WTC11 (cell line): ENCODE measurements around the gene MICAL3. TPM values are rescaled to one million over a fixed set of nuclear protein-coding genes. Genes with fewer than 3 reads are reported as not detected.

ENCODE experiments used
- ATAC-seq: fragments of 200-7000 bp; cut with Tn5 transposase; 2 replicates; pipeline ENCODE4 v1.10.0; 2021; ENCODE audit warnings: mild to moderate bottlenecking, moderate library complexity
- CTCF ChIA-PET: fragments of 300-600 bp; sonication (Branson Sonifier 250); formaldehyde crosslinking; loops from one replicate; lab custom pipeline; 2021; ENCODE audit warnings: antibody characterized with exemption; lab: Charles Lee
- POLR2A ChIA-PET: fragments of 350-600 bp; sonication (Branson Sonifier 250); formaldehyde crosslinking; loops from one replicate; lab custom pipeline; 2021; ENCODE audit warnings: antibody characterized with exemption; lab: Charles Lee
- DNase-seq: peaks from one replicate; pipeline ENCODE4 v3.0.0; 2021; ENCODE audit warnings: low spot score
- H3K27ac Mint-ChIP-seq: 2 replicates; pipeline ENCODE4 v1.8.0; 2021; ENCODE audit warnings: mixed read lengths
- H3K27me3 Mint-ChIP-seq: 2 replicates; pipeline ENCODE4 v1.8.0; 2021; ENCODE audit warnings: low read depth, mild to moderate bottlenecking, moderate library complexity, mixed read lengths
- H3K36me3 Mint-ChIP-seq: 2 replicates; pipeline ENCODE4 v1.8.0; 2021; ENCODE audit warnings: mixed read lengths
- H3K4me1 Mint-ChIP-seq: 2 replicates; pipeline ENCODE4 v1.8.0; 2022; ENCODE audit warnings: mixed read lengths
- H3K4me3 Mint-ChIP-seq: 2 replicates; pipeline ENCODE4 v1.8.0; 2021; ENCODE audit warnings: mild to moderate bottlenecking, moderate library complexity, mixed read lengths
- H3K9me3 Mint-ChIP-seq: 2 replicates; pipeline ENCODE4 v1.8.0; 2021; ENCODE audit warnings: mixed read lengths
- ESRRA ChIP-seq: sonication (generic); formaldehyde crosslinking; IDR thresholded peaks from 2 replicates; pipeline ENCODE4 v1.8.1; 2022; ENCODE audit warnings: mild to moderate bottlenecking, missing genetic modification reagents, borderline replicate concordance
- JUN ChIP-seq: sonication (generic); formaldehyde crosslinking; IDR thresholded peaks from 2 replicates; pipeline ENCODE4 v1.8.0; 2023; ENCODE audit warnings: mild to moderate bottlenecking, missing genetic modification reagents
- NFYB ChIP-seq: sonication (generic); formaldehyde crosslinking; conservative IDR thresholded peaks from 2 replicates; pipeline ENCODE4 v1.8.0; 2022; ENCODE audit warnings: low read depth, missing genetic modification reagents
- PRRX2 ChIP-seq: fragments of 250-450 bp; sonication (Bioruptor Pico); IDR thresholded peaks from 2 replicates; pipeline ENCODE4 v1.8.0; 2021; ENCODE audit warnings: mild to moderate bottlenecking
- TEAD1 ChIP-seq: sonication (generic); formaldehyde crosslinking; IDR thresholded peaks from 2 replicates; pipeline ENCODE4 v1.8.0; 2022; ENCODE audit warnings: mild to moderate bottlenecking, missing genetic modification reagents
- TEAD4 ChIP-seq: sonication (generic); formaldehyde crosslinking; IDR thresholded peaks from 2 replicates; pipeline ENCODE4 v1.8.0; 2022; ENCODE audit warnings: mild to moderate bottlenecking, missing genetic modification reagents
- USF1 ChIP-seq: sonication (generic); formaldehyde crosslinking; IDR thresholded peaks from 2 replicates; pipeline ENCODE4 v1.8.0; 2022; ENCODE audit warnings: mild to moderate bottlenecking, missing genetic modification reagents
- ZNF138 ChIP-seq: sonication (generic); formaldehyde crosslinking; conservative IDR thresholded peaks from 2 replicates; pipeline ENCODE4 v1.8.1; 2022; ENCODE audit warnings: mild to moderate bottlenecking, moderate library complexity, missing genetic modification reagents
- ZNF232 ChIP-seq: sonication (generic); formaldehyde crosslinking; IDR thresholded peaks from 2 replicates; pipeline ENCODE4 v1.8.0; 2022; ENCODE audit warnings: mild to moderate bottlenecking, missing genetic modification reagents
- ZNF281 ChIP-seq: sonication (generic); formaldehyde crosslinking; IDR thresholded peaks from 2 replicates; pipeline ENCODE4 v1.8.0; 2023; ENCODE audit warnings: mild to moderate bottlenecking, missing genetic modification reagents
- ZNF317 ChIP-seq: sonication (generic); formaldehyde crosslinking; IDR thresholded peaks from 2 replicates; pipeline ENCODE4 v1.8.1; 2023; ENCODE audit warnings: low read depth, mild to moderate bottlenecking, moderate library complexity, missing genetic modification reagents, borderline replicate concordance
- total RNA-seq: library from RNA; stranded (reverse); gene quantifications from 3 replicates; pipeline ENCODE4 v1.2.3, GENCODE V29; 2021
- TF ChIP-seq, protein P1 (sequence below): fragments of 250-450 bp; sonication (Bioruptor Pico); IDR thresholded peaks from 2 replicates; pipeline ENCODE4 v1.9.0; 2021; ENCODE audit warnings: mild to moderate bottlenecking
- TF ChIP-seq, protein P2 (sequence below): sonication (generic); formaldehyde crosslinking; IDR thresholded peaks from 2 replicates; pipeline ENCODE4 v1.8.1; 2022; ENCODE audit warnings: low read depth, missing genetic modification reagents, borderline replicate concordance
- TF ChIP-seq, protein P3 (sequence below): sonication (generic); formaldehyde crosslinking; IDR thresholded peaks from 2 replicates; pipeline ENCODE4 v1.8.0; 2023; ENCODE audit warnings: missing genetic modification reagents
- TF ChIP-seq, protein P4 (sequence below): sonication (generic); formaldehyde crosslinking; IDR thresholded peaks from 2 replicates; pipeline ENCODE4 v1.8.0; 2022; ENCODE audit warnings: mild to moderate bottlenecking, missing genetic modification reagents

Gene MICAL3
- total RNA-seq, 1 experiment from 2014 or later = 41.2 TPM

DNA sequence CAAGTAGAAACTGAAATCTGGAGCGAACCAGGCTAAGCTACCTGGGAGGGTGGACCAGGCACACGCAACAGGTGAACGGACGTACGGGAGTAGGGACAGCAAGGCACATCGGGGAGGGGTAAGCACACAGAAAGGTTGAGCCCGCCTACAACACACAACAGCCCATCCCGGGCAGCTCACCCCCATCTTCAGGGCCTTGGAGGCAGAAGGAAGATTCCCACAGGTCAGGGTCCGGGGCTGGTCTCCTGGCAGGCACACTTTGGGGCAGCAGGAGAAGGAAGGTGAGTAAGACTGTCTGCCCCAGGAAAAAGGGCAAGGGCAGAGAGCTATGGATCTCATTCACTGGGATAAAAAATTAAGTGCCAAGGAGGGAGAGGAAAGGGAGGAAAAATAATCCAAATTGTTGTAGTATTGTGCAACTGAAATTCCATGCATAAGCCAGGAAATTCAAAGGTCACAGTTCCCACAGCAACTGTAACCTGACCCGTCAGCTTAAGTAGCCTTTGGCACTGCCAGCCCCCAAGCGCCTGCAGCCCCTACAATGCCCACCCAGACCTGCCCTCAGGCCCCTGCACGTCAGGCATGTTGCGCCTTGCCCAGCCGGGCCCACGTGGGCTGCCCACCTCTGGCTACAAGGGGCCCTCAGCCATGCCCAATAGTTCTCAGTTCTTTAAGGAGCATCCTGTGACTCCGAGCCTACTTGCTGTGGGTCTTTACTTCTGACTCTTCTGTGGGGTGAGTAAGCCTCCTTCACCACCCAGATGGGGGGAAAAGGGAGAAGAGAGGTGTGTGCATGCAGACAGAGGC is 51.8 kb downstream of the MICAL3 start (continued):
- TF ChIP-seq, protein P1, sequence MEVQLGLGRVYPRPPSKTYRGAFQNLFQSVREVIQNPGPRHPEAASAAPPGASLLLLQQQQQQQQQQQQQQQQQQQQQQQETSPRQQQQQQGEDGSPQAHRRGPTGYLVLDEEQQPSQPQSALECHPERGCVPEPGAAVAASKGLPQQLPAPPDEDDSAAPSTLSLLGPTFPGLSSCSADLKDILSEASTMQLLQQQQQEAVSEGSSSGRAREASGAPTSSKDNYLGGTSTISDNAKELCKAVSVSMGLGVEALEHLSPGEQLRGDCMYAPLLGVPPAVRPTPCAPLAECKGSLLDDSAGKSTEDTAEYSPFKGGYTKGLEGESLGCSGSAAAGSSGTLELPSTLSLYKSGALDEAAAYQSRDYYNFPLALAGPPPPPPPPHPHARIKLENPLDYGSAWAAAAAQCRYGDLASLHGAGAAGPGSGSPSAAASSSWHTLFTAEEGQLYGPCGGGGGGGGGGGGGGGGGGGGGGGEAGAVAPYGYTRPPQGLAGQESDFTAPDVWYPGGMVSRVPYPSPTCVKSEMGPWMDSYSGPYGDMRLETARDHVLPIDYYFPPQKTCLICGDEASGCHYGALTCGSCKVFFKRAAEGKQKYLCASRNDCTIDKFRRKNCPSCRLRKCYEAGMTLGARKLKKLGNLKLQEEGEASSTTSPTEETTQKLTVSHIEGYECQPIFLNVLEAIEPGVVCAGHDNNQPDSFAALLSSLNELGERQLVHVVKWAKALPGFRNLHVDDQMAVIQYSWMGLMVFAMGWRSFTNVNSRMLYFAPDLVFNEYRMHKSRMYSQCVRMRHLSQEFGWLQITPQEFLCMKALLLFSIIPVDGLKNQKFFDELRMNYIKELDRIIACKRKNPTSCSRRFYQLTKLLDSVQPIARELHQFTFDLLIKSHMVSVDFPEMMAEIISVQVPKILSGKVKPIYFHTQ (CRISPR knock-in tag) = no peak
- TF ChIP-seq PRRX2 (CRISPR knock-in tag) = no peak

DNA sequence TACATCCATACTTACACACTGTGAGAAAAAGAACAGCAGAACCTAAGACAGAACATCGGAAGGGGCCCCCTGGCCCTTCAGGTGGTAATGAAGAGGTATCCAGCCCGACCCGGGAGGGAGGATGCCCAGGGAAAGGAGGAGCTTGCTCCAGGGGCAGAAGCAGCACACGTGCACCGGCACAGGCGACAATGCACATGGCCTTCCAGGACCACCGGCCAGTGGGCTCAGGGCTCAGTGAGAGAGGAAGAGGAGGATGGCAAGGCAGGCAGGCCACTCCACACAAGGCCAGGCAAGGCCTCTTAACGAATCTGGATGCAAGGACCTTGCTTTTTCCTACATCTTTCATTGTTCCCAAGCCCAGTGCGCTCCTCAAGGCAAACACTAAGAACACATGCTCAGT is 52.6 kb downstream of the MICAL3 start:
- CTCF ChIA-PET = interaction anchor here (1.0 to 1.7 kb wide), 4 partner anchors 29 to 230 kb away, joined by 3 to 6 read pairs (median 4); no protein-coding TSS in a partner anchor
- no peak for ATAC-seq
- peak overlapping the region; percentile 38 for H3K27ac Mint-ChIP-seq
- H3K36me3 Mint-ChIP-seq = 0 out of 2 replicates have a peak, but pooled peaks cover 7% of the 10 kb centered on the region
- POLR2A ChIA-PET = no interaction called here
- no peak overlapping the region for H3K4me3 Mint-ChIP-seq
- no peaks in the 10 kb centered on the region for H3K27me3 Mint-ChIP-seq
- H3K9me3 Mint-ChIP-seq = no peaks in the 10 kb centered on the region
- TF ChIP-seq JUN (CRISPR knock-in tag) = no peak
- no peak for TF ChIP-seq ZNF232 (CRISPR knock-in tag)
- no peak for TF ChIP-seq USF1 (CRISPR knock-in tag)
- no peak for TF ChIP-seq TEAD4
- TF ChIP-seq, protein P2, sequence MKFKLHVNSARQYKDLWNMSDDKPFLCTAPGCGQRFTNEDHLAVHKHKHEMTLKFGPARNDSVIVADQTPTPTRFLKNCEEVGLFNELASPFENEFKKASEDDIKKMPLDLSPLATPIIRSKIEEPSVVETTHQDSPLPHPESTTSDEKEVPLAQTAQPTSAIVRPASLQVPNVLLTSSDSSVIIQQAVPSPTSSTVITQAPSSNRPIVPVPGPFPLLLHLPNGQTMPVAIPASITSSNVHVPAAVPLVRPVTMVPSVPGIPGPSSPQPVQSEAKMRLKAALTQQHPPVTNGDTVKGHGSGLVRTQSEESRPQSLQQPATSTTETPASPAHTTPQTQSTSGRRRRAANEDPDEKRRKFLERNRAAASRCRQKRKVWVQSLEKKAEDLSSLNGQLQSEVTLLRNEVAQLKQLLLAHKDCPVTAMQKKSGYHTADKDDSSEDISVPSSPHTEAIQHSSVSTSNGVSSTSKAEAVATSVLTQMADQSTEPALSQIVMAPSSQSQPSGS (CRISPR knock-in tag) = no peak
- TF ChIP-seq, protein P3, sequence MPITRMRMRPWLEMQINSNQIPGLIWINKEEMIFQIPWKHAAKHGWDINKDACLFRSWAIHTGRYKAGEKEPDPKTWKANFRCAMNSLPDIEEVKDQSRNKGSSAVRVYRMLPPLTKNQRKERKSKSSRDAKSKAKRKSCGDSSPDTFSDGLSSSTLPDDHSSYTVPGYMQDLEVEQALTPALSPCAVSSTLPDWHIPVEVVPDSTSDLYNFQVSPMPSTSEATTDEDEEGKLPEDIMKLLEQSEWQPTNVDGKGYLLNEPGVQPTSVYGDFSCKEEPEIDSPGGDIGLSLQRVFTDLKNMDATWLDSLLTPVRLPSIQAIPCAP (CRISPR knock-in tag) = no peak
- TF ChIP-seq ESRRA (CRISPR knock-in tag) = no peak
- TF ChIP-seq ZNF281 = no peak
- TF ChIP-seq, protein P4, sequence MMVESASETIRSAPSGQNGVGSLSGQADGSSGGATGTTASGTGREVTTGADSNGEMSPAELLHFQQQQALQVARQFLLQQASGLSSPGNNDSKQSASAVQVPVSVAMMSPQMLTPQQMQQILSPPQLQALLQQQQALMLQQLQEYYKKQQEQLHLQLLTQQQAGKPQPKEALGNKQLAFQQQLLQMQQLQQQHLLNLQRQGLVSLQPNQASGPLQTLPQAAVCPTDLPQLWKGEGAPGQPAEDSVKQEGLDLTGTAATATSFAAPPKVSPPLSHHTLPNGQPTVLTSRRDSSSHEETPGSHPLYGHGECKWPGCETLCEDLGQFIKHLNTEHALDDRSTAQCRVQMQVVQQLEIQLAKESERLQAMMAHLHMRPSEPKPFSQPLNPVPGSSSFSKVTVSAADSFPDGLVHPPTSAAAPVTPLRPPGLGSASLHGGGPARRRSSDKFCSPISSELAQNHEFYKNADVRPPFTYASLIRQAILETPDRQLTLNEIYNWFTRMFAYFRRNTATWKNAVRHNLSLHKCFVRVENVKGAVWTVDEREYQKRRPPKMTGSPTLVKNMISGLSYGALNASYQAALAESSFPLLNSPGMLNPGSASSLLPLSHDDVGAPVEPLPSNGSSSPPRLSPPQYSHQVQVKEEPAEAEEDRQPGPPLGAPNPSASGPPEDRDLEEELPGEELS (CRISPR knock-in tag) = no peak
- TF ChIP-seq NFYB (CRISPR knock-in tag) = no peak
- TF ChIP-seq ZNF317 (CRISPR knock-in tag) = no peak
- TF ChIP-seq TEAD1 = no peak
- no peak for TF ChIP-seq ZNF138 (CRISPR knock-in tag)
- no peak for DNase-seq
- H3K4me1 Mint-ChIP-seq = peaks cover 26% of the 10 kb centered on the region
